ENCODE data around the gene CSMD2. TPM values are rescaled to one million over a fixed set of nuclear protein-coding genes. Genes with fewer than 3 reads are reported as not detected.

CSMD2 gene
- total RNA-seq, 2 donors from 2014 or later = 0.62 to 2.8 TPM

- H3K4me3 ChIP-seq (ENCODE audit: low read length) = no peak overlapping the region
- no peak for TF ChIP-seq CTCF (conservative IDR thresholded peaks at IDR 0.05)
- peak overlapping the region; percentile 61 for H3K27ac Mint-ChIP-seq
- no peak overlapping the region for H3K9ac ChIP-seq (ENCODE audit: extremely low read depth, low read length, poor library complexity, severe bottlenecking)
- no peaks in the 10 kb centered on the region for H3K9me3 Mint-ChIP-seq
- H3K36me3 Mint-ChIP-seq (ENCODE audit: low read depth) = no peaks in the 10 kb centered on the region
- H3K4me3 Mint-ChIP-seq = no peak overlapping the region
- H3K4me1 Mint-ChIP-seq = peaks cover 3% of the 10 kb centered on the region
- H3K27me3 Mint-ChIP-seq (ENCODE audit: insufficient read depth) = no peaks in the 10 kb centered on the region
- H3K27me3 ChIP-seq (ENCODE audit: control insufficient read depth, insufficient read depth, low read length, poor library complexity, severe bottlenecking) = no peaks in the 10 kb centered on the region
- no peaks in the 10 kb centered on the region for H3K9me3 ChIP-seq (ENCODE audit: control insufficient read depth, low read length)
- 87 to 100% methylated on average over 2 to 6 of the region's 6 CpGs for WGBS, 2 experiments (ENCODE audit: insufficient coverage in 1 of 2, insufficient read length in 1 of 2)
- H3K27ac ChIP-seq (ENCODE audit: low read depth, low read length) = no peak overlapping the region
- no peaks in the 10 kb centered on the region for H3K36me3 ChIP-seq (ENCODE audit: control insufficient read depth, insufficient read depth, low read length)
- DNase-seq = no peak
- no peaks in the 10 kb centered on the region for H3K4me1 ChIP-seq (ENCODE audit: control insufficient read depth, insufficient read depth, low read length)
These were observed 453.5 kb downstream of the CSMD2 start for GRCh38 chr1:33711511-33711910.

GRCh38 chr1:33710967-33711366 lies 454.1 kb downstream of the CSMD2 start:
- TF ChIP-seq CTCF (conservative IDR thresholded peaks at IDR 0.05) = no peak
- Histone ChIP-seq H3K9ac (ENCODE audit: extremely low read depth, low read length, poor library complexity, severe bottlenecking) (no peak overlapping the region), H3K4me1 (ENCODE audit: control insufficient read depth, insufficient read depth, low read length) (no peaks in the 10 kb centered on the region), H3K36me3 (ENCODE audit: control insufficient read depth, insufficient read depth, low read length) (no peaks in the 10 kb centered on the region), H3K4me3 (ENCODE audit: low read length) (no peak overlapping the region), H3K27me3 (ENCODE audit: control insufficient read depth, insufficient read depth, low read length, poor library complexity, severe bottlenecking) (no peaks in the 10 kb centered on the region), H3K27ac (ENCODE audit: low read depth, low read length) (no peak overlapping the region), H3K9me3 (ENCODE audit: control insufficient read depth, low read length) (no peaks in the 10 kb centered on the region)
- H3K27ac Mint-ChIP-seq = no peak overlapping the region
- peaks cover 3% of the 10 kb centered on the region for H3K4me1 Mint-ChIP-seq
- WGBS, 2 experiments (ENCODE audit: insufficient coverage in 1 of 2, insufficient read length in 1 of 2) = 67% methylated on average over 1 of the region's 2 CpGs; no CpG with 5 or more reads in 1 of the 2 experiments
- H3K27me3 Mint-ChIP-seq (ENCODE audit: insufficient read depth) = no peaks in the 10 kb centered on the region
- no peaks in the 10 kb centered on the region for H3K9me3 Mint-ChIP-seq
- H3K4me3 Mint-ChIP-seq = no peak overlapping the region
- no peak for DNase-seq
- no peaks in the 10 kb centered on the region for H3K36me3 Mint-ChIP-seq (ENCODE audit: low read depth)

GRCh38 chr1:33709783-33710718 lies 455.0 kb downstream of the CSMD2 start:
- Histone ChIP-seq H3K9me3 (ENCODE audit: control insufficient read depth, low read length) (no peaks in the 10 kb centered on the region), H3K4me1 (ENCODE audit: control insufficient read depth, insufficient read depth, low read length) (no peaks in the 10 kb centered on the region), H3K27ac (ENCODE audit: low read depth, low read length) (peak overlapping the region; percentile 85), H3K36me3 (ENCODE audit: control insufficient read depth, insufficient read depth, low read length) (no peaks in the 10 kb centered on the region), H3K4me3 (ENCODE audit: low read length) (no peak overlapping the region), H3K9ac (ENCODE audit: extremely low read depth, low read length, poor library complexity, severe bottlenecking) (no peak overlapping the region), H3K27me3 (ENCODE audit: control insufficient read depth, insufficient read depth, low read length, poor library complexity, severe bottlenecking) (no peaks in the 10 kb centered on the region)
- DNase-seq = no peak
- Mint-ChIP-seq H3K36me3 (ENCODE audit: low read depth) (no peaks in the 10 kb centered on the region), H3K27me3 (ENCODE audit: insufficient read depth) (no peaks in the 10 kb centered on the region), H3K4me1 (peaks cover 3% of the 10 kb centered on the region), H3K27ac (no peak overlapping the region), H3K9me3 (no peaks in the 10 kb centered on the region), H3K4me3 (no peak overlapping the region)
- no peak for TF ChIP-seq CTCF (conservative IDR thresholded peaks at IDR 0.05)
- 79 to 85% methylated on average over 4 to 6 of the region's 6 CpGs for WGBS, 2 experiments (ENCODE audit: insufficient coverage in 1 of 2, insufficient read length in 1 of 2)
